ENCODE data around the gene MRFAP1. TPM values are rescaled to one million over a fixed set of nuclear protein-coding genes. Genes with fewer than 3 reads are reported as not detected.

The MRFAP1 gene
- polyA plus RNA-seq, 1 donor from 2014 or later, result 322 TPM

DNA sequence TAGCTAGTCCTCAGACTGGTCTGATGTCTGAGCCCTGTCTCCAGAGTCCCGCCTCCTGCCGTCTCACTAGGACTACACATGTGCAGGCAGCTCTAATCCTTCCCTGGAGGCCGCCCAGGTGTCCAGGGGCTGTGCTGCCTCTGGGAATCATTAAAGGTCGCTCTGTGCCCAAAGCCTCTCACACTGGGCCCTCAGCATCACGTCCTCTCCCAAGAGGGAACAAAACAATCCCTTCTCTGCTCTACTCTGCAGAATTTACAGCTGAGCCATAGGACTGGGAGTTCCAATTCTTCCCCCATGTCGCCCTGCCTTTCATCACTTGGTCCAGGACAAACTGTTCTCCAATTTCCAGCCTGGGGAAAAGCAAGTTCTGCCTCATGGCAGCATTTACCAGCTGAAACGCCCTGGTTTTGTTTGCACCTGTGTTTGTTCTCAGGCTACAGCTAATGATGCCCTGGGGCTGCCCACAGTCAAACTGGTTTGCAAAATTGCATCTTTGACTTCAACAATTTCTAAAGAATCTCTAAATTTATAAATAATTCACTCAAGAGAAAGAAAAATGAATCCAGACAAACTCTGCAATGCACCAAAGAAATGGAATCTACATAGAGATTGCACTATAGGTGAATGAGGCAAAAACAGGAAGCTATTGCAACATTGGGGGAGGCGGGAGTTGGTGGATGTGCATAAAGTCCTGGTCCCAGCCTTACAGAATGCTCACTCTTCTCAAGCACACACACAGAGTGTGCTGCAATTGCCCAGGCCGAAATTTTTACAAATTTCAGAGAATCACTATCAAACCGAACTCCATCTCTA lies 7.2 kb upstream of the MRFAP1 start:
- Histone ChIP-seq H3K4me3 (ENCODE audit: low read length) (no peak overlapping the region), H4K20me1 (ENCODE audit: insufficient read depth) (no peaks in the 10 kb centered on the region), H3K9ac (ENCODE audit: low read length) (no peak overlapping the region), H3F3A (ENCODE audit: insufficient read depth, low read length, poor library complexity, severe bottlenecking) (no peaks in the 10 kb centered on the region), H3K9me3 (ENCODE audit: low read length) (no peaks in the 10 kb centered on the region), H3K36me3 (ENCODE audit: insufficient read depth, low read length) (no peaks in the 10 kb centered on the region), H3K79me2 (replicated peaks; ENCODE audit: insufficient read depth, low read length) (no peaks in the 10 kb centered on the region), H3K9me2 (ENCODE audit: insufficient read depth, low read length) (no peaks in the 10 kb centered on the region), H3K27me3 (ENCODE audit: insufficient read depth, low read depth, low read length) (no peaks in the 10 kb centered on the region), H2AFZ (ENCODE audit: low read depth, low read length) (no peak overlapping the region), H3K27ac (ENCODE audit: low read length) (no peak overlapping the region), H3K4me2 (ENCODE audit: low read length) (no peak overlapping the region)
- TF ChIP-seq, protein P1, sequence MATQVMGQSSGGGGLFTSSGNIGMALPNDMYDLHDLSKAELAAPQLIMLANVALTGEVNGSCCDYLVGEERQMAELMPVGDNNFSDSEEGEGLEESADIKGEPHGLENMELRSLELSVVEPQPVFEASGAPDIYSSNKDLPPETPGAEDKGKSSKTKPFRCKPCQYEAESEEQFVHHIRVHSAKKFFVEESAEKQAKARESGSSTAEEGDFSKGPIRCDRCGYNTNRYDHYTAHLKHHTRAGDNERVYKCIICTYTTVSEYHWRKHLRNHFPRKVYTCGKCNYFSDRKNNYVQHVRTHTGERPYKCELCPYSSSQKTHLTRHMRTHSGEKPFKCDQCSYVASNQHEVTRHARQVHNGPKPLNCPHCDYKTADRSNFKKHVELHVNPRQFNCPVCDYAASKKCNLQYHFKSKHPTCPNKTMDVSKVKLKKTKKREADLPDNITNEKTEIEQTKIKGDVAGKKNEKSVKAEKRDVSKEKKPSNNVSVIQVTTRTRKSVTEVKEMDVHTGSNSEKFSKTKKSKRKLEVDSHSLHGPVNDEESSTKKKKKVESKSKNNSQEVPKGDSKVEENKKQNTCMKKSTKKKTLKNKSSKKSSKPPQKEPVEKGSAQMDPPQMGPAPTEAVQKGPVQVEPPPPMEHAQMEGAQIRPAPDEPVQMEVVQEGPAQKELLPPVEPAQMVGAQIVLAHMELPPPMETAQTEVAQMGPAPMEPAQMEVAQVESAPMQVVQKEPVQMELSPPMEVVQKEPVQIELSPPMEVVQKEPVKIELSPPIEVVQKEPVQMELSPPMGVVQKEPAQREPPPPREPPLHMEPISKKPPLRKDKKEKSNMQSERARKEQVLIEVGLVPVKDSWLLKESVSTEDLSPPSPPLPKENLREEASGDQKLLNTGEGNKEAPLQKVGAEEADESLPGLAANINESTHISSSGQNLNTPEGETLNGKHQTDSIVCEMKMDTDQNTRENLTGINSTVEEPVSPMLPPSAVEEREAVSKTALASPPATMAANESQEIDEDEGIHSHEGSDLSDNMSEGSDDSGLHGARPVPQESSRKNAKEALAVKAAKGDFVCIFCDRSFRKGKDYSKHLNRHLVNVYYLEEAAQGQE (IDR thresholded peaks at IDR 0.05; ENCODE audit: borderline replicate concordance), result no peak
- no peak for TF ChIP-seq POLR2AphosphoS5 (IDR thresholded peaks at IDR 0.05)
- TF ChIP-seq MXI1 (conservative IDR thresholded peaks at IDR 0.05; ENCODE audit: poor library complexity, severe bottlenecking), result no peak
- TF ChIP-seq RAD21 (conservative IDR thresholded peaks at IDR 0.05), result no peak
- no peak for TF ChIP-seq EZH2 (IDR thresholded peaks at IDR 0.05; ENCODE audit: borderline replicate concordance, insufficient read depth, low read length, poor library complexity, severe bottlenecking)
- no peak for TF ChIP-seq TAF1 (IDR thresholded peaks at IDR 0.05; ENCODE audit: low read depth)
- TF ChIP-seq EP300 (conservative IDR thresholded peaks at IDR 0.05; ENCODE audit: poor library complexity, severe bottlenecking), result no peak
- TF ChIP-seq, protein P2, sequence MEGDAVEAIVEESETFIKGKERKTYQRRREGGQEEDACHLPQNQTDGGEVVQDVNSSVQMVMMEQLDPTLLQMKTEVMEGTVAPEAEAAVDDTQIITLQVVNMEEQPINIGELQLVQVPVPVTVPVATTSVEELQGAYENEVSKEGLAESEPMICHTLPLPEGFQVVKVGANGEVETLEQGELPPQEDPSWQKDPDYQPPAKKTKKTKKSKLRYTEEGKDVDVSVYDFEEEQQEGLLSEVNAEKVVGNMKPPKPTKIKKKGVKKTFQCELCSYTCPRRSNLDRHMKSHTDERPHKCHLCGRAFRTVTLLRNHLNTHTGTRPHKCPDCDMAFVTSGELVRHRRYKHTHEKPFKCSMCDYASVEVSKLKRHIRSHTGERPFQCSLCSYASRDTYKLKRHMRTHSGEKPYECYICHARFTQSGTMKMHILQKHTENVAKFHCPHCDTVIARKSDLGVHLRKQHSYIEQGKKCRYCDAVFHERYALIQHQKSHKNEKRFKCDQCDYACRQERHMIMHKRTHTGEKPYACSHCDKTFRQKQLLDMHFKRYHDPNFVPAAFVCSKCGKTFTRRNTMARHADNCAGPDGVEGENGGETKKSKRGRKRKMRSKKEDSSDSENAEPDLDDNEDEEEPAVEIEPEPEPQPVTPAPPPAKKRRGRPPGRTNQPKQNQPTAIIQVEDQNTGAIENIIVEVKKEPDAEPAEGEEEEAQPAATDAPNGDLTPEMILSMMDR (IDR thresholded peaks at IDR 0.05; ENCODE audit: poor library complexity, severe bottlenecking), result no peak
- no peak for TF ChIP-seq SMC3 (conservative IDR thresholded peaks at IDR 0.05; ENCODE audit: poor library complexity)

DNA sequence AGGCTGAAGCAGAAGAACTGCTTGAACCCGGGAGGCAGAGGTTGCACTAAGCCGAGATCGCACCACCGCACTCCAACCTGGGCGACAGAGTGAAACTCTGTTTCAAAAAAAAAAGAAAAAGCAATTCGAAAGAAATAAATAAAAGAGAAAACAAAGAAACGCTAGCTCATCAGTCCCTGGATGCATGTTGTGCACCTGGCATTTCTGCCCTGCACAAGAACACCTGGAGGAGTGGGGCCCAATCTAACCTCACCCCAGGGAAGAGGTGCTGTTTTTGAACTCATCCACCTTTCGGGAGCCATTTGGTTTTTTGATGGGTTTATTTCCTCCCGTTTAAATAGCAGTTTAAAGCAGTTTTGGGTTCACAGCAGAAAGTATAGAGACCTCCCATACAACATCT lies 5.7 kb upstream of the MRFAP1 start:
- Histone ChIP-seq H3F3A (ENCODE audit: insufficient read depth, low read length, poor library complexity, severe bottlenecking) (no peaks in the 10 kb centered on the region), H3K9me3 (ENCODE audit: low read length) (no peaks in the 10 kb centered on the region), H3K27me3 (ENCODE audit: insufficient read depth, low read depth, low read length) (no peaks in the 10 kb centered on the region), H3K9ac (ENCODE audit: low read length) (no peak overlapping the region), H3K79me2 (replicated peaks; ENCODE audit: insufficient read depth, low read length) (no peaks in the 10 kb centered on the region), H2AFZ (ENCODE audit: low read depth, low read length) (no peak overlapping the region), H3K9me2 (ENCODE audit: insufficient read depth, low read length) (no peaks in the 10 kb centered on the region), H3K4me2 (ENCODE audit: low read length) (no peak overlapping the region), H3K36me3 (ENCODE audit: insufficient read depth, low read length) (no peaks in the 10 kb centered on the region), H3K27ac (ENCODE audit: low read length) (no peak overlapping the region), H3K4me3 (ENCODE audit: low read length) (no peak overlapping the region), H4K20me1 (ENCODE audit: insufficient read depth) (no peaks in the 10 kb centered on the region)
- TF ChIP-seq, protein P2 (IDR thresholded peaks at IDR 0.05; ENCODE audit: poor library complexity, severe bottlenecking), result no peak
- TF ChIP-seq EZH2 (IDR thresholded peaks at IDR 0.05; ENCODE audit: borderline replicate concordance, insufficient read depth, low read length, poor library complexity, severe bottlenecking) (no peak), TAF1 (IDR thresholded peaks at IDR 0.05; ENCODE audit: low read depth) (no peak), RAD21 (conservative IDR thresholded peaks at IDR 0.05) (no peak), POLR2AphosphoS5 (IDR thresholded peaks at IDR 0.05) (no peak), MXI1 (conservative IDR thresholded peaks at IDR 0.05; ENCODE audit: poor library complexity, severe bottlenecking) (no peak), SMC3 (conservative IDR thresholded peaks at IDR 0.05; ENCODE audit: poor library complexity) (no peak), EP300 (conservative IDR thresholded peaks at IDR 0.05; ENCODE audit: poor library complexity, severe bottlenecking) (no peak)
- TF ChIP-seq, protein P1 (IDR thresholded peaks at IDR 0.05; ENCODE audit: borderline replicate concordance), result no peak

Data from neural cell (in vitro differentiated cells).